Cardiac muscle cell (in vitro differentiated cells and primary cell): Measurements from ENCODE around the gene PPP2R2C. TPM values are rescaled to one million over a fixed set of nuclear protein-coding genes. Genes with fewer than 3 reads are reported as not detected.

Experiments
- DNase-seq, 2 donors: peaks; one replicate each; pipeline versions ENCODE4 v3.0.0 to v3.0.0-alpha.2; 2010 to 2017; ENCODE audit warnings: low read depth in 1 of 2, low spot score in 1 of 2
- H3K27ac ChIP-seq: fragments of 200-600 bp; sonication (generic); 2 replicates; pipeline ENCODE4 v1.5.1; 2016
- H3K27me3 ChIP-seq: fragments of 200-600 bp; sonication (generic); 2 replicates; pipeline ENCODE4 v1.6.0; 2016; ENCODE audit warnings: control low read depth
- H3K36me3 ChIP-seq: fragments of 200-600 bp; sonication (generic); 2 replicates; pipeline ENCODE4 v1.5.1; 2016; ENCODE audit warnings: control low read depth
- H3K4me1 ChIP-seq: fragments of 200-600 bp; sonication (generic); 2 replicates; pipeline ENCODE4 v1.8.1; 2017; ENCODE audit warnings: low read depth, mild to moderate bottlenecking, mixed run types
- H3K4me3 ChIP-seq: fragments of 200-600 bp; sonication (generic); 2 replicates; pipeline ENCODE4 v1.5.1; 2016; ENCODE audit warnings: mild to moderate bottlenecking
- H3K9me3 ChIP-seq: fragments of 200-600 bp; sonication (generic); 2 replicates; pipeline ENCODE4 v1.5.1; 2017; ENCODE audit warnings: low read depth, mild to moderate bottlenecking, control low read depth
- polyA plus RNA-seq: library from polyadenylated mRNA; unstranded; fragments of >200 nt; fragmentation: Nextera tagmentation; extraction: Ambion mirVana; gene quantifications from 2 replicates; pipeline ENCODE4 v1.2.1, GENCODE V29; 2016
- total RNA-seq: library from RNA; depleted of rRNA; stranded (reverse); fragments of >200 nt; gene quantifications from 2 replicates; pipeline ENCODE4 v1.2.3, GENCODE V29; 2016
- TF ChIP-seq, protein P1 (sequence below): IDR thresholded peaks from 2 replicates; pipeline ENCODE4 v1.5.1; 2012; ENCODE audit warnings: low read depth, mild to moderate bottlenecking, low read length

The PPP2R2C gene
- total and polyA plus RNA-seq, 2 experiments from 2014 or later, result not detected

DNA sequence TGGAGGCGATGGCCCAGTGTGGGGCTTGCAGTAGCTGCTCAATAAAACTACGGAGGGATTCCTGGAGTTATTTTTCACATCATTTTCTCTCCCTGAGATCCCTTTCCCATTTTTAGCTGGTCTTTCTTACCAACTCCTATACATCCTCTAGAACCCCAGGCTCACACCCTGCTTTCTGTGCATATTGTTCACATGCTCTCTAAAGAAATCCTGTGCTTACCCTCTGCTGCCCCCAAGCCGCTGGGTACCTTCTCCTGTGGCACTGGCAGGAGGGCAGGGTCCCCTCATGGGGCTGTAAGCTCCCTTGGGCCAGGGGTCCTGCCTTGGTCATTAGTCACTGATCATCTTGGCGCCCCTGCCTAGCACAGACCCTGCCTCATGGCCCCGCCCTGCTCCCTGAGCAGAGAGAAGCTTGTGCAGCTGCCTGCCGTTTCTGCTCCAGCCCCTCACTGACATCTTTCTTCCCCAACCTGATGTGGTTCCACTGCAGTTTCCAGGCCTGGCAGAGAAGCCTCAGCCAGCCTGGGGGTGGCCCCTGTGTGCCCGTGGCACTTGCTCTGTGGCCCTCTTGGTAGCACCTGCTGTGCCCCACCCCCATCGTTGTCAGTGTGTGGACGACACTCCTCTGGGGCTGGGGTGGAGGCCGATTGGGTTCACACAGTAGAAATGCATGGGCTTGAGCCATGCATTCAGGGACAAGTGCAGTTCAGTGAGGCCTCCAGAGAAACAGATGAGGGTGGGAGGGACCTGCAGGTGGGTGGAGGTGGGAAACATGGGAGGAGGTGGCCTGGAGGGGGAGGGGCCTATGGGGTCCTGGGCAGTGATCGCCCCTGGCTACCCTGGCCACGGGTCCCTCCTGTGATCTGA lies 133.2 kb downstream of the PPP2R2C start:
- Histone ChIP-seq H3K9me3 (no peaks in the 10 kb centered on the region), H3K4me1 (no peaks in the 10 kb centered on the region), H3K4me3 (no peak overlapping the region), H3K27ac (no peak overlapping the region), H3K36me3 (no peaks in the 10 kb centered on the region), H3K27me3 (peaks cover 9% of the 10 kb centered on the region)
- no peak for DNase-seq
- TF ChIP-seq, protein P1, sequence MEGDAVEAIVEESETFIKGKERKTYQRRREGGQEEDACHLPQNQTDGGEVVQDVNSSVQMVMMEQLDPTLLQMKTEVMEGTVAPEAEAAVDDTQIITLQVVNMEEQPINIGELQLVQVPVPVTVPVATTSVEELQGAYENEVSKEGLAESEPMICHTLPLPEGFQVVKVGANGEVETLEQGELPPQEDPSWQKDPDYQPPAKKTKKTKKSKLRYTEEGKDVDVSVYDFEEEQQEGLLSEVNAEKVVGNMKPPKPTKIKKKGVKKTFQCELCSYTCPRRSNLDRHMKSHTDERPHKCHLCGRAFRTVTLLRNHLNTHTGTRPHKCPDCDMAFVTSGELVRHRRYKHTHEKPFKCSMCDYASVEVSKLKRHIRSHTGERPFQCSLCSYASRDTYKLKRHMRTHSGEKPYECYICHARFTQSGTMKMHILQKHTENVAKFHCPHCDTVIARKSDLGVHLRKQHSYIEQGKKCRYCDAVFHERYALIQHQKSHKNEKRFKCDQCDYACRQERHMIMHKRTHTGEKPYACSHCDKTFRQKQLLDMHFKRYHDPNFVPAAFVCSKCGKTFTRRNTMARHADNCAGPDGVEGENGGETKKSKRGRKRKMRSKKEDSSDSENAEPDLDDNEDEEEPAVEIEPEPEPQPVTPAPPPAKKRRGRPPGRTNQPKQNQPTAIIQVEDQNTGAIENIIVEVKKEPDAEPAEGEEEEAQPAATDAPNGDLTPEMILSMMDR, result no peak

DNA sequence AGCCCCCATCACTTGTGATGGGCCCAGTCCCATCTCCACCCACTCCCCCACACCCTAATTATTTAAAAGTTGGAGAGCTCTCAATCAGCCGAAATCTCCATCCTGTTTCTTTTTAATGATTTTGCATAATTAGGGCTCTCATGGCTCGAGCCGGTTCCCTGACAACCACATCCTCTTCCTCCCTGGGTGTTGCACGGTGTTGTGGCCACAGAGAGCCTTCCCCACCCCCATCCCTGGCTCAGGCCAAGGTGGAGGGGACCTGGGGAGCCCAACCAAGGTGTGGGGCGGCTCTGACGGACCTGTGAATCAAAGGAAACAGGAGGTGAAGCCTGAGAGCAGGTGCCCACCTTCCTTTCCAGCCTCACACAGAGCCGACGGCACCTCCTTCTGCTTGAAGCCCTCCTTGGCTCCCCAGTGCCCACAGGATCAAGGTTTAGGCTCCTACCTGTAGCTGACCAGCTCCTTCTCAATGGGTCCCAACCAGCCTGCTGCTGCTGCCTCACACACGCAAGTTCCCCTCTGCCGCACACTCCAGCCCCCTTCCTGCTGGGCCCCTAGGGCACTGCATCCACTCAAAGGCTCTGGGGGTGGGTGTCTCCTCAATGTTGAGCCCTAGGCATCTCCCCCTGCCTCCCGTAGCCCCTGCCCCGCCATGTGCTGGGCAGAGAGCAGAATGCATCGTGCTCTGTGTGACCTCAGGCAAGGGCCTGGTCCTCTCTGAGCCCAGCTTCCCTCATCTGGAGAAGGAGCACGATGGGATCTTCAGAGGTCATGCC lies 134.1 kb downstream of the PPP2R2C start:
- H3K36me3 ChIP-seq, result no peaks in the 10 kb centered on the region
- no peaks in the 10 kb centered on the region for H3K4me1 ChIP-seq
- H3K9me3 ChIP-seq, result no peaks in the 10 kb centered on the region
- no peak for DNase-seq
- peaks cover 9% of the 10 kb centered on the region for H3K27me3 ChIP-seq
- TF ChIP-seq, protein P1, result no peak
- H3K4me3 ChIP-seq, result no peak overlapping the region
- no peak overlapping the region for H3K27ac ChIP-seq

DNA sequence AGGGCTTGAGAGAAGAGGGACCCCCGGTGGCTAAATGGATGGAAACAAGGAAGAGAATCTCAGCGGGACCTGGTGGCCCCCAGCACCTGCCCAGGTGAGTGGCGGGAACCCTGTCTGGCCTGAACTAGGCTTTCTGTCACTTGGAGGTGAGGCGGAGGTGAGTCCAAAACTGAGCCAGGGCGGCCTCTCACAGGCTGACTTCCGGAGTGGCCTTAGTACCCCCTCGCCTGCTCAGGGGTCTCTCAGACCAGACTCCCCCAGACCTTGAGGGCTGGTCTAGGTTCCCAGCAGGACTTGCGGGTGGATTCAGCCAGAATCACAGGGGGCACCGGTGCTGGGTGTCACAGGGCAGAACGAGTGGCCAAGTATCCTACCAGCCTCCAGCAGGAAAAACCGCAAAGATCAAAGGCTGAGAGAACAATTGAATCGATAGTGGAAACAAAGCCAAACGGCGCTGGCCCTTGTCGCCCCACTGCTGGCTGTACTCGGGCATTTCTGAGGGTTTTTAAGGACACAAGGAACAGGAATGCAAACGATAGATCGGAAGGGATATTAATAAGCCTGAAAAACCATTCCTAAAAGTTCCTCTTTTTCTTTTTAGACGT lies 135.0 kb downstream of the PPP2R2C start:
- Histone ChIP-seq H3K27me3 (peaks cover 9% of the 10 kb centered on the region), H3K27ac (no peak overlapping the region), H3K4me1 (no peaks in the 10 kb centered on the region), H3K9me3 (no peaks in the 10 kb centered on the region), H3K36me3 (no peaks in the 10 kb centered on the region), H3K4me3 (no peak overlapping the region)
- DNase-seq, result no peak
- TF ChIP-seq, protein P1, result no peak

DNA sequence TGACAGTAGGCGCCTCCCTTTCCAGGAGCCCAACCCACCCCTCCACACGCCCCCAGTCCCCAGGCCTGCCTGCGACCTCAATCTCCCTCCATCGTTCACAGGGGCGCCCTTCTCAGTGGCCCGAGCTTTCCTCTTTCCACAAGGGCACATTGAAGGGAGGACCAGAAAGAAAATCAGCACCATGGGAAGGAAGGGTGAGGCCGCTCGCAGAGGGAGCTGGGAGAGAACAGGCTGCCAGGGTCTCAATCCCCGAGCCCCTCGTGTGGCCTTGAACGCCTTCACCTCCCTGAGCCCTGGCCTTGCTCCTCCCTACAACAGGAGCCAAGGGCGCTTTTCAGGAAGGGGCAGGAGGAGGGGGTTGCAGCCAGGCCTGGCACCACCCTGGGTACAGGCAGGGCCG lies 136.2 kb downstream of the PPP2R2C start:
- DNase-seq, result no peak
- H3K4me1 ChIP-seq, result no peaks in the 10 kb centered on the region
- TF ChIP-seq, protein P1, result no peak

DNA sequence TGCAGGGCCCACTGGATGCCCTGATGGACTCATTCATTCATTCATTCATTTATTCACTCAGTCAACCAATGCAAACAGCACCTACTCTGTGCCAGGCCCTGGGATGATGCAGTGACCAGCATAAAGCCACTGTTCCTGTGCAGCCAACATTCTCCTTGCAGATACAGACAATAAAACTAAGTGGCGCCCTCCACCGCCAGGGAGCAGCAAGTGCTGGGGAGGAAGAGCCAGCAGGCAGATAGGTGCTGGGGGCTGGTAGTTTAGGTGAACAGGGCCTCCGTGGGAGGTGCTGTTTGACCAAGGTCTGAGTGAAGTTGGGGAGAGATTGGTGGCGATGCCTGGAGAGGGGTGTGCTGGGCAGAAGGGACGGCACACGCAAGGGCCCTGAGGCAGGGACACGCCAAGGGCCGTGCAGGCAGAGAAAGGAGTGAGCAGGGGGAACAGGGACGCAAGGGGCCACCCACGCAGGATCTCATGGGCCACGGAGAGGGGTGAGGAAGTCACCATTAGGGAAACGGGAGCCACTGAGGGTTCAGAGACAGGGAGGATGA lies 137.3 kb downstream of the PPP2R2C start:
- H3K27ac ChIP-seq, result no peak overlapping the region
- H3K27me3 ChIP-seq, result peaks cover 9% of the 10 kb centered on the region
- H3K36me3 ChIP-seq, result no peaks in the 10 kb centered on the region
- no peaks in the 10 kb centered on the region for H3K9me3 ChIP-seq
- TF ChIP-seq, protein P1, result no peak
- H3K4me1 ChIP-seq, result no peaks in the 10 kb centered on the region
- no peak overlapping the region for H3K4me3 ChIP-seq
- no peak for DNase-seq

More for the DNA sequence above, 136.2 kb downstream of the PPP2R2C start:
- Histone ChIP-seq H3K27ac (no peak overlapping the region), H3K27me3 (peaks cover 9% of the 10 kb centered on the region), H3K9me3 (no peaks in the 10 kb centered on the region), H3K4me3 (no peak overlapping the region), H3K36me3 (no peaks in the 10 kb centered on the region)
